Measurements from ENCODE around the gene FAM234B. TPM values are rescaled to one million over a fixed set of nuclear protein-coding genes. Genes with fewer than 3 reads are reported as not detected.

FAM234B gene
- total RNA-seq, 1 experiment from 2014 or later = 20.8 TPM

GRCh38 chr12:13028825-13029570 is 15.2 kb upstream of the FAM234B start:
- no peak overlapping the region for H3K4me2 ChIP-seq (ENCODE audit: insufficient read depth, insufficient read length, low read length)
- no peaks in the 10 kb centered on the region for H3K27me3 ChIP-seq (ENCODE audit: insufficient read depth, low read length)
- no peaks in the 10 kb centered on the region for H3K79me2 ChIP-seq (ENCODE audit: insufficient read depth, low read length)
- no peak overlapping the region for H2AK5ac ChIP-seq (ENCODE audit: insufficient read length, low read length)
- no peaks in the 10 kb centered on the region for H3K23me2 ChIP-seq (ENCODE audit: insufficient read length, low read depth, low read length, poor library complexity, severe bottlenecking)
- H3K14ac ChIP-seq (ENCODE audit: insufficient read depth, low read length) = no peak overlapping the region
- Mint-ChIP-seq H3K36me3 (ENCODE audit: insufficient read depth in 1 of 3, low read depth in 3 of 3) (no peaks in the 10 kb centered on the region), H3K4me1 (peaks cover 14 to 20% of the 10 kb centered on the region in 2 experiments), H3K27ac (peak overlapping the region in 2 of 3 experiments; percentile 76 to 92; a peak in 4 of 7 replicates), H3K4me3 (no peak overlapping the region), H3K27me3 (ENCODE audit: low read depth) (no peaks in the 10 kb centered on the region), H3K9me3 (no peaks in the 10 kb centered on the region)
- H3T11ph ChIP-seq (ENCODE audit: low read length) = no peak overlapping the region
- no peak overlapping the region for H4K91ac ChIP-seq (ENCODE audit: insufficient read length, low read depth, low read length)
- no peak overlapping the region for H3K4ac ChIP-seq (ENCODE audit: low read depth, low read length)
- no peak overlapping the region for H2BK5ac ChIP-seq (ENCODE audit: insufficient read length, low read length)
- H3K79me1 ChIP-seq (ENCODE audit: insufficient read depth, low read depth, low read length, poor library complexity, severe bottlenecking) = no peaks in the 10 kb centered on the region
- H2BK15ac ChIP-seq (ENCODE audit: low read depth, low read length) = no peak overlapping the region
- no CpG with 5 or more reads among the region's 4 CpGs for WGBS (ENCODE audit: extremely low coverage, insufficient read length, low lambda C conversion rate)
- no peak overlapping the region for H2BK120ac ChIP-seq (ENCODE audit: low read depth, low read length, poor library complexity, severe bottlenecking)
- no peak overlapping the region for H4K5ac ChIP-seq (ENCODE audit: insufficient read length, low read depth, low read length)
- H4K20me1 ChIP-seq (ENCODE audit: control insufficient read depth, insufficient read depth, insufficient read length) = no peaks in the 10 kb centered on the region
- DNase-seq = no peak
- H3K18ac ChIP-seq (ENCODE audit: insufficient read length, low read depth, low read length) = no peak overlapping the region
- no peak overlapping the region for H3K27ac ChIP-seq (ENCODE audit: insufficient read length, low read depth, low read length)
- H3K9ac ChIP-seq (ENCODE audit: extremely low read depth, insufficient read length, low read length) = no peak overlapping the region
- no peak overlapping the region for H3K23ac ChIP-seq (ENCODE audit: insufficient read length, low read depth, low read length)
- no peak overlapping the region for H2BK20ac ChIP-seq (ENCODE audit: low read depth, low read length, poor library complexity, severe bottlenecking)
- H3K56ac ChIP-seq (ENCODE audit: insufficient read length, low read depth, low read length) = no peak overlapping the region
- H2AFZ ChIP-seq (ENCODE audit: low read length) = no peak overlapping the region
- peaks cover 6% of the 10 kb centered on the region for H3K4me1 ChIP-seq (ENCODE audit: insufficient read depth, low read length)
- no peak overlapping the region for H4K8ac ChIP-seq (replicated peaks; ENCODE audit: insufficient read length, low read depth, low read length)
- TF ChIP-seq, protein P1, sequence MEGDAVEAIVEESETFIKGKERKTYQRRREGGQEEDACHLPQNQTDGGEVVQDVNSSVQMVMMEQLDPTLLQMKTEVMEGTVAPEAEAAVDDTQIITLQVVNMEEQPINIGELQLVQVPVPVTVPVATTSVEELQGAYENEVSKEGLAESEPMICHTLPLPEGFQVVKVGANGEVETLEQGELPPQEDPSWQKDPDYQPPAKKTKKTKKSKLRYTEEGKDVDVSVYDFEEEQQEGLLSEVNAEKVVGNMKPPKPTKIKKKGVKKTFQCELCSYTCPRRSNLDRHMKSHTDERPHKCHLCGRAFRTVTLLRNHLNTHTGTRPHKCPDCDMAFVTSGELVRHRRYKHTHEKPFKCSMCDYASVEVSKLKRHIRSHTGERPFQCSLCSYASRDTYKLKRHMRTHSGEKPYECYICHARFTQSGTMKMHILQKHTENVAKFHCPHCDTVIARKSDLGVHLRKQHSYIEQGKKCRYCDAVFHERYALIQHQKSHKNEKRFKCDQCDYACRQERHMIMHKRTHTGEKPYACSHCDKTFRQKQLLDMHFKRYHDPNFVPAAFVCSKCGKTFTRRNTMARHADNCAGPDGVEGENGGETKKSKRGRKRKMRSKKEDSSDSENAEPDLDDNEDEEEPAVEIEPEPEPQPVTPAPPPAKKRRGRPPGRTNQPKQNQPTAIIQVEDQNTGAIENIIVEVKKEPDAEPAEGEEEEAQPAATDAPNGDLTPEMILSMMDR (conservative IDR thresholded peaks at IDR 0.05) = no peak
- no peaks in the 10 kb centered on the region for H3K9me3 ChIP-seq (ENCODE audit: control insufficient read depth, low read depth, low read length)
- H2BK12ac ChIP-seq (ENCODE audit: insufficient read length, low read depth, low read length) = no peak overlapping the region
